Measurements from ENCODE around the gene DAPK1. TPM values are rescaled to one million over a fixed set of nuclear protein-coding genes. Genes with fewer than 3 reads are reported as not detected.

The DAPK1 gene
- total RNA-seq, 4 donors from 2014 or later = 14.5 to 28.3 (median 20.7) TPM

DNA sequence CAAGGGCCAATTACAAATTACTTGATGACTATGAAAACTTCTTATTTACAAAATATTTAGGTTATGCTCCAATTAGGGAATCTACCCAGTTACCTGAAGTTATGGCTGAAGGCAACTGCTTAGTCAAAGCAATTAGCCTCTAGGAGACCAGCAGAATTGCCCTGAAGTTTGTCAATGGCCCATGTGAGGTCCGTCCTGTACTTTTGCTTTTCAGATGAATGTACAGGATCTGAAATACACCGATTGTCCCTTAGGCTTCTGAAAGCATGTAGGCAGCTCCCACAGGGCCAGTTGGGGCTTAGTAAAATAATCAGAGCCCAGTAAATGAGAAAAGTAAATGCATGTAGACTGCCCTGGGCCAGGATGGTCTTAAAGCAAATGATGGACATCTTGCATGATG lies 93.3 kb downstream of the DAPK1 start:
- no peak overlapping the region for H3K27ac ChIP-seq
- H3K9me3 ChIP-seq = no peaks in the 10 kb centered on the region
- peaks cover 13 to 34% (median 27%) of the 10 kb centered on the region in 4 donors for H3K4me1 ChIP-seq
- H3K27me3 ChIP-seq = no peaks in the 10 kb centered on the region
- intact Hi-C loops (cut with DNase I; ENCODE audit: low total_unique reads) (no loop called here), in situ Hi-C loops (cut with MboI; ENCODE audit: low pct_ligation_motif_present in 1 of 4, low pct_unique_long_range_greater_than_20kb in 1 of 4, low sequenced_read_pairs in 3 of 4) (no loop called here)
- DNase-seq = no peak
- H3K4me3 ChIP-seq = no peak overlapping the region
- TF ChIP-seq POLR2AphosphoS5 (IDR thresholded peaks at IDR 0.05) (no peak), POLR2A (IDR thresholded peaks at IDR 0.05) (no peak), EP300 (IDR thresholded peaks at IDR 0.05; ENCODE audit: low read depth) (no peak)
- TF ChIP-seq, protein P1, sequence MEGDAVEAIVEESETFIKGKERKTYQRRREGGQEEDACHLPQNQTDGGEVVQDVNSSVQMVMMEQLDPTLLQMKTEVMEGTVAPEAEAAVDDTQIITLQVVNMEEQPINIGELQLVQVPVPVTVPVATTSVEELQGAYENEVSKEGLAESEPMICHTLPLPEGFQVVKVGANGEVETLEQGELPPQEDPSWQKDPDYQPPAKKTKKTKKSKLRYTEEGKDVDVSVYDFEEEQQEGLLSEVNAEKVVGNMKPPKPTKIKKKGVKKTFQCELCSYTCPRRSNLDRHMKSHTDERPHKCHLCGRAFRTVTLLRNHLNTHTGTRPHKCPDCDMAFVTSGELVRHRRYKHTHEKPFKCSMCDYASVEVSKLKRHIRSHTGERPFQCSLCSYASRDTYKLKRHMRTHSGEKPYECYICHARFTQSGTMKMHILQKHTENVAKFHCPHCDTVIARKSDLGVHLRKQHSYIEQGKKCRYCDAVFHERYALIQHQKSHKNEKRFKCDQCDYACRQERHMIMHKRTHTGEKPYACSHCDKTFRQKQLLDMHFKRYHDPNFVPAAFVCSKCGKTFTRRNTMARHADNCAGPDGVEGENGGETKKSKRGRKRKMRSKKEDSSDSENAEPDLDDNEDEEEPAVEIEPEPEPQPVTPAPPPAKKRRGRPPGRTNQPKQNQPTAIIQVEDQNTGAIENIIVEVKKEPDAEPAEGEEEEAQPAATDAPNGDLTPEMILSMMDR (IDR thresholded peaks at IDR 0.05) = no peak
- H3K36me3 ChIP-seq = no peaks in the 10 kb centered on the region
- WGBS, 2 donors (ENCODE audit: low coverage in 1 of 2) = 67 to 85% methylated on average over 1 to 2 of the region's 2 CpGs

- Histone ChIP-seq H3K9me3 (no peaks in the 10 kb centered on the region), H3K27me3 (no peaks in the 10 kb centered on the region), H3K36me3 (no peaks in the 10 kb centered on the region), H3K4me3 (no peak overlapping the region), H3K27ac (peak overlapping the region; percentile 54 to 77 (median 72)), H3K4me1 (peaks cover 22 to 51% (median 36%) of the 10 kb centered on the region in 4 donors)
- intact Hi-C loops (cut with DNase I; ENCODE audit: low total_unique reads) = no loop called here
- in situ Hi-C loops (cut with MboI; ENCODE audit: low pct_ligation_motif_present in 1 of 4, low pct_unique_long_range_greater_than_20kb in 1 of 4, low sequenced_read_pairs in 3 of 4) = no loop called here
- 43% methylated on average over 15 of the region's 15 CpGs; no CpG with 5 or more reads in 1 of the 2 donors for WGBS, 2 donors (ENCODE audit: low coverage in 1 of 2)
- peak; percentile 33 for DNase-seq
- no peak for TF ChIP-seq POLR2A (IDR thresholded peaks at IDR 0.05)
- no peak for TF ChIP-seq POLR2AphosphoS5 (IDR thresholded peaks at IDR 0.05)
- TF ChIP-seq EP300 (IDR thresholded peaks at IDR 0.05; ENCODE audit: low read depth) = no peak
- TF ChIP-seq, protein P1 (IDR thresholded peaks at IDR 0.05) = no peak
These were observed 95.1 kb downstream of the DAPK1 start for GRCh38 chr9:87592554-87593358.

GRCh38 chr9:87593359-87593980 lies 95.8 kb downstream of the DAPK1 start:
- no peaks in the 10 kb centered on the region for H3K9me3 ChIP-seq
- H3K27ac ChIP-seq = peak overlapping the region; percentile 54 to 77 (median 72)
- in situ Hi-C loops (cut with MboI; ENCODE audit: low pct_ligation_motif_present in 1 of 4, low pct_unique_long_range_greater_than_20kb in 1 of 4, low sequenced_read_pairs in 3 of 4) = no loop called here
- peaks cover 29 to 58% (median 38%) of the 10 kb centered on the region in 4 donors for H3K4me1 ChIP-seq
- DNase-seq = no peak
- no peaks in the 10 kb centered on the region for H3K36me3 ChIP-seq
- 23 to 39% methylated on average over 5 of the region's 5 CpGs for WGBS, 2 donors (ENCODE audit: low coverage in 1 of 2)
- intact Hi-C loops (cut with DNase I; ENCODE audit: low total_unique reads) = no loop called here
- H3K27me3 ChIP-seq = no peaks in the 10 kb centered on the region
- no peak overlapping the region for H3K4me3 ChIP-seq
- TF ChIP-seq POLR2AphosphoS5 (IDR thresholded peaks at IDR 0.05) (no peak), EP300 (IDR thresholded peaks at IDR 0.05; ENCODE audit: low read depth) (no peak), POLR2A (IDR thresholded peaks at IDR 0.05) (no peak)
- TF ChIP-seq, protein P1 (IDR thresholded peaks at IDR 0.05) = no peak

- peaks cover 31 to 65% (median 41%) of the 10 kb centered on the region in 4 donors for H3K4me1 ChIP-seq
- H3K27ac ChIP-seq = peak overlapping the region; percentile 54 to 77 (median 72)
- H3K36me3 ChIP-seq = no peaks in the 10 kb centered on the region
- 69 to 80% methylated on average over 1 to 4 of the region's 4 CpGs for WGBS, 2 donors (ENCODE audit: low coverage in 1 of 2)
- H3K27me3 ChIP-seq = no peaks in the 10 kb centered on the region
- TF ChIP-seq, protein P1 (IDR thresholded peaks at IDR 0.05) = no peak
- no peak for TF ChIP-seq POLR2A (IDR thresholded peaks at IDR 0.05)
- no peak overlapping the region for H3K4me3 ChIP-seq
- no peaks in the 10 kb centered on the region for H3K9me3 ChIP-seq
- in situ Hi-C loops (cut with MboI; ENCODE audit: low pct_ligation_motif_present in 1 of 4, low pct_unique_long_range_greater_than_20kb in 1 of 4, low sequenced_read_pairs in 3 of 4) (no loop called here), intact Hi-C loops (cut with DNase I; ENCODE audit: low total_unique reads) (no loop called here)
- no peak for DNase-seq
These were observed 96.5 kb downstream of the DAPK1 start for GRCh38 chr9:87594194-87594593.

Measured in transverse colon (tissue), 4 donors.